Pancreas (tissue), 10 donors: ENCODE measurements around the gene MAPT. TPM values are rescaled to one million over a fixed set of nuclear protein-coding genes. Genes with fewer than 3 reads are reported as not detected.

Experiments used
- ATAC-seq, 4 donors: fragments of 200-7000 bp; cut with Tn5 transposase; one replicate each; pipeline versions ENCODE4 v1.8.0 to v1.9.1; 2020; ENCODE audit warnings: mild to moderate bottlenecking in 4 of 4, moderate library complexity in 4 of 4
- DNase-seq, 6 donors: peaks; one replicate each; pipeline ENCODE4 v3.0.0-alpha.2; 2020
- FAIRE-seq: peaks from 2 replicates; lab custom pipeline; 2012; peaks lifted over from hg19 to GRCh38; lab: Jason Lieb, UNC
- H3K27ac ChIP-seq, 4 donors: fragments of 200-600 bp; sonication (generic); 1 replicate in 3 of 4; 2 replicates in 1 of 4; pipeline versions ENCODE4 v1.5.0 to v1.8.0; 2020
- H3K27me3 ChIP-seq, 4 donors: fragments of 200-600 bp; one replicate each; pipeline ENCODE4 v1.8.0; 2021
- H3K36me3 ChIP-seq, 3 donors: fragments of 200-600 bp; sonication (generic) in 1 of 3; one replicate each; pipeline versions ENCODE4 v1.5.0 to v1.8.0; 2020 to 2021
- H3K4me1 ChIP-seq, 3 donors: fragments of 200-600 bp; one replicate each; pipeline ENCODE4 v1.8.0; 2021
- H3K4me3 ChIP-seq, 4 donors: fragments of 200-600 bp; sonication (generic) in 2 of 4; one replicate each; pipeline versions ENCODE4 v1.5.0 to v1.8.0; 2020 to 2021
- H3K9me3 ChIP-seq, 4 donors: fragments of 200-600 bp; one replicate each; pipeline ENCODE4 v1.8.0; 2021
- CTCF ChIP-seq, 4 donors: fragments of 200-600 bp; sonication (generic) in 3 of 4; IDR thresholded peaks; one replicate each; pipeline versions ENCODE4 v1.5.0 to v1.8.0; 2021; ENCODE audit warnings: antibody characterized with exemption in 4 of 4
- WGBS, 2 donors: extraction: QIAGEN DNeasy Blood & Tissue Kit; methylation state at CpG; one replicate each; pipeline ENCODE4 v1.1.7; 2013; 5-methylcytosine and 5-hydroxymethylcytosine counted together
- intact Hi-C, 3 donors: fragments of 100-400 bp; cut with DNase I; formaldehyde crosslinking; loops; one replicate each; pipeline versions ENCODE4 v1.11.1 to v1.14.2; 2022
- polyA plus RNA-seq, 2 donors: library from polyadenylated mRNA; stranded (reverse); fragments of 200-250 nt; gene quantifications; one replicate each; pipeline ENCODE4 v1.2.3, GENCODE V29; 2013
- total RNA-seq, 6 donors: library from RNA; stranded (reverse); fragmentation: NEBNext Ultra II Directional in 4 of 6; extraction: Animal tissue kit (Norgen Biotek cat#: 25700) in 4 of 6; gene quantifications; one replicate each; pipeline versions ENCODE4 v1.2.1 to v1.2.4, GENCODE V29; 2021 to 2023
- donor health status: healthy with polysubstance abuse.
- donor health status: DM: no; HTN: no; CAD: no; lungs with moderate emphysema.
- donor health status: DM: no; HTN: no; CAD: no.
- donor health status: control.
- donor health status: control.
- donor health status: Bipolar disorder and iron deficiency.
- donor health status: DM: yes; HTN: yes; CAD: no.
- donor health status: DM: no; HTN: no; CAD: no.
- donor health status: DM: no; HTN: no; CAD: no.
- donor health status: DM: yes; HTN: yes; CAD: no.

The MAPT gene
- total and polyA plus RNA-seq, 8 donors: 1.1 to 3.2 (median 1.7) TPM

- no peak overlapping the region for H3K27ac ChIP-seq
- FAIRE-seq (no peak), ATAC-seq (no peak), DNase-seq (no peak)
- H3K4me1 ChIP-seq: no peaks in the 10 kb centered on the region
- H3K4me3 ChIP-seq: no peak overlapping the region
- H3K36me3 ChIP-seq: no peaks in the 10 kb centered on the region
- WGBS, 2 donors: 32 to 53% methylated on average over 2 of the region's 2 CpGs
- no peaks in the 10 kb centered on the region for H3K9me3 ChIP-seq
- intact Hi-C loops: no loop called here
- no peaks in the 10 kb centered on the region for H3K27me3 ChIP-seq
- TF ChIP-seq CTCF (IDR thresholded peaks at IDR 0.05): no peak
Measured at GRCh38 chr17:45966606-45967280, 72.4 kb downstream of the MAPT start.

GRCh38 chr17:45967378-45967777 is 73.0 kb downstream of the MAPT start:
- Histone ChIP-seq H3K4me1 (no peaks in the 10 kb centered on the region), H3K4me3 (no peak overlapping the region), H3K27ac (no peak overlapping the region), H3K36me3 (no peaks in the 10 kb centered on the region), H3K9me3 (no peaks in the 10 kb centered on the region), H3K27me3 (no peaks in the 10 kb centered on the region)
- 81 to 85% methylated on average over 5 of the region's 5 CpGs for WGBS, 2 donors
- ATAC-seq (no peak), DNase-seq (no peak), FAIRE-seq (no peak)
- intact Hi-C loops: no loop called here
- no peak for TF ChIP-seq CTCF (IDR thresholded peaks at IDR 0.05)

GRCh38 chr17:45968732-45969131 is 74.4 kb downstream of the MAPT start:
- Histone ChIP-seq H3K27me3 (no peaks in the 10 kb centered on the region), H3K36me3 (no peaks in the 10 kb centered on the region), H3K27ac (no peak overlapping the region), H3K4me3 (no peak overlapping the region), H3K9me3 (no peaks in the 10 kb centered on the region), H3K4me1 (peaks cover 0 to 4% (median 0%) of the 10 kb centered on the region in 3 donors)
- intact Hi-C loops: no loop called here
- FAIRE-seq (no peak), DNase-seq (no peak), ATAC-seq (no peak)
- WGBS, 2 donors: 64 to 74% methylated on average over 2 of the region's 2 CpGs
- TF ChIP-seq CTCF (IDR thresholded peaks at IDR 0.05): no peak

GRCh38 chr17:45969726-45970125 is 75.4 kb downstream of the MAPT start:
- Histone ChIP-seq H3K4me3 (no peak overlapping the region), H3K36me3 (no peaks in the 10 kb centered on the region), H3K9me3 (no peaks in the 10 kb centered on the region), H3K4me1 (peaks cover 0 to 4% (median 0%) of the 10 kb centered on the region in 3 donors), H3K27ac (no peak overlapping the region), H3K27me3 (no peaks in the 10 kb centered on the region)
- WGBS, 2 donors: 66 to 75% methylated on average over 2 of the region's 2 CpGs
- intact Hi-C loops: no loop called here
- DNase-seq: no peak
- no peak for FAIRE-seq
- no peak for ATAC-seq
- no peak for TF ChIP-seq CTCF (IDR thresholded peaks at IDR 0.05)

GRCh38 chr17:45970659-45971058 is 76.3 kb downstream of the MAPT start:
- H3K9me3 ChIP-seq: no peaks in the 10 kb centered on the region
- H3K27ac ChIP-seq: no peak overlapping the region
- ATAC-seq: no peak
- 95 to 97% methylated on average over 3 of the region's 3 CpGs for WGBS, 2 donors
- no peak for FAIRE-seq
- no peaks in the 10 kb centered on the region for H3K27me3 ChIP-seq
- no peak overlapping the region for H3K4me3 ChIP-seq
- no peak for DNase-seq
- no peaks in the 10 kb centered on the region for H3K36me3 ChIP-seq
- TF ChIP-seq CTCF (IDR thresholded peaks at IDR 0.05): no peak
- H3K4me1 ChIP-seq: peaks cover 0 to 4% (median 0%) of the 10 kb centered on the region in 3 donors
- intact Hi-C loops: no loop called here
